ENCODE data around the gene NFATC2IP. TPM values are rescaled to one million over a fixed set of nuclear protein-coding genes. Genes with fewer than 3 reads are reported as not detected.

NFATC2IP gene
- total and polyA plus RNA-seq, 2 of the 4 experiments (the other 2 are of a cell fraction), result 10.0 to 29.1 TPM

DNA sequence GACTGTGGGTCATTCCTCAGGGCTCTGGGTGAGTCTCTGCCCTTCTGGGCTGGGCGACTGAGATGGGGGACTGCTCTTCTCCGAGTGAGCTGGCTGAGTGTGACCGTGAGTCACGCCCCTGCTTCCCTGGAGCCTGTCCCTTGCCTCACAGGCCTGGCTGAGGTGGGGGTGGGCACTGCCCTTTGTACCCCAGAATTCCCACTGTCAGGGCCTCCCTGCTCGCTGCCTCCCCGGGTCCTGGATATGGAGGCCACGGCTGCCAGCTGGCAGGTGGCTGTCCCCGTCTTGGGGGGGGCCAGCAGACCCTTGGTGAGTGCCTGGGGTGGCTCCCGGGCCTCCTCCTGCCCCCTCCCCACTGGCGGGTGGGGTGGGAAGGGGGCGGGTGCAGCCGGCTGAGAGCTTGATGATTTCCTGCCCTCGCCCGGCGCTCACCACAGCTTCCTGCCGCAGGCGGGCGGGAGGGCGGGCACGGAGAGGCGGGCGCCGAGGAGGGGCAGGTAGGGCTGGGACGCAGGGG is 33.9 kb downstream of the NFATC2IP start, which contains the start of gene LAT:
Gene LAT, plus strand, starts transcription at position 434 of the 517 bp plus-strand sequence. CDS start 366 bp downstream, outside the sequence.
- CTCF ChIA-PET, result no interaction called here

More for the DNA sequence above, 33.9 kb downstream of the NFATC2IP start, which contains the start of gene LAT:
- TF ChIP-seq, protein P1, sequence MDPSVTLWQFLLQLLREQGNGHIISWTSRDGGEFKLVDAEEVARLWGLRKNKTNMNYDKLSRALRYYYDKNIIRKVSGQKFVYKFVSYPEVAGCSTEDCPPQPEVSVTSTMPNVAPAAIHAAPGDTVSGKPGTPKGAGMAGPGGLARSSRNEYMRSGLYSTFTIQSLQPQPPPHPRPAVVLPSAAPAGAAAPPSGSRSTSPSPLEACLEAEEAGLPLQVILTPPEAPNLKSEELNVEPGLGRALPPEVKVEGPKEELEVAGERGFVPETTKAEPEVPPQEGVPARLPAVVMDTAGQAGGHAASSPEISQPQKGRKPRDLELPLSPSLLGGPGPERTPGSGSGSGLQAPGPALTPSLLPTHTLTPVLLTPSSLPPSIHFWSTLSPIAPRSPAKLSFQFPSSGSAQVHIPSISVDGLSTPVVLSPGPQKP (IDR thresholded peaks at IDR 0.05; ENCODE audit: borderline replicate concordance, low read depth, low read length), result no peak
- TF ChIP-seq, protein P2, sequence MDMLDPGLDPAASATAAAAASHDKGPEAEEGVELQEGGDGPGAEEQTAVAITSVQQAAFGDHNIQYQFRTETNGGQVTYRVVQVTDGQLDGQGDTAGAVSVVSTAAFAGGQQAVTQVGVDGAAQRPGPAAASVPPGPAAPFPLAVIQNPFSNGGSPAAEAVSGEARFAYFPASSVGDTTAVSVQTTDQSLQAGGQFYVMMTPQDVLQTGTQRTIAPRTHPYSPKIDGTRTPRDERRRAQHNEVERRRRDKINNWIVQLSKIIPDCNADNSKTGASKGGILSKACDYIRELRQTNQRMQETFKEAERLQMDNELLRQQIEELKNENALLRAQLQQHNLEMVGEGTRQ (IDR thresholded peaks at IDR 0.05; ENCODE audit: low read depth, low read length), result no peak
- TF ChIP-seq CEBPB (IDR thresholded peaks at IDR 0.05; ENCODE audit: low read depth, low read length), result no peak
- TF ChIP-seq, protein P3, sequence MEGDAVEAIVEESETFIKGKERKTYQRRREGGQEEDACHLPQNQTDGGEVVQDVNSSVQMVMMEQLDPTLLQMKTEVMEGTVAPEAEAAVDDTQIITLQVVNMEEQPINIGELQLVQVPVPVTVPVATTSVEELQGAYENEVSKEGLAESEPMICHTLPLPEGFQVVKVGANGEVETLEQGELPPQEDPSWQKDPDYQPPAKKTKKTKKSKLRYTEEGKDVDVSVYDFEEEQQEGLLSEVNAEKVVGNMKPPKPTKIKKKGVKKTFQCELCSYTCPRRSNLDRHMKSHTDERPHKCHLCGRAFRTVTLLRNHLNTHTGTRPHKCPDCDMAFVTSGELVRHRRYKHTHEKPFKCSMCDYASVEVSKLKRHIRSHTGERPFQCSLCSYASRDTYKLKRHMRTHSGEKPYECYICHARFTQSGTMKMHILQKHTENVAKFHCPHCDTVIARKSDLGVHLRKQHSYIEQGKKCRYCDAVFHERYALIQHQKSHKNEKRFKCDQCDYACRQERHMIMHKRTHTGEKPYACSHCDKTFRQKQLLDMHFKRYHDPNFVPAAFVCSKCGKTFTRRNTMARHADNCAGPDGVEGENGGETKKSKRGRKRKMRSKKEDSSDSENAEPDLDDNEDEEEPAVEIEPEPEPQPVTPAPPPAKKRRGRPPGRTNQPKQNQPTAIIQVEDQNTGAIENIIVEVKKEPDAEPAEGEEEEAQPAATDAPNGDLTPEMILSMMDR (conservative IDR thresholded peaks at IDR 0.05; ENCODE audit: low read depth, low read length), result no peak
- no peak for TF ChIP-seq BHLHE40 (IDR thresholded peaks at IDR 0.05; ENCODE audit: low read depth, low read length)
- no peak for TF ChIP-seq POLR2A (IDR thresholded peaks at IDR 0.05; ENCODE audit: low read depth, low read length)
- no peak for TF ChIP-seq MAZ (IDR thresholded peaks at IDR 0.05; ENCODE audit: borderline replicate concordance, low read depth, low read length)
- TF ChIP-seq RAD21 (IDR thresholded peaks at IDR 0.05; ENCODE audit: low read length), result no peak
- TF ChIP-seq RCOR1 (IDR thresholded peaks at IDR 0.05; ENCODE audit: insufficient replicate concordance, low read length), result no peak
- TF ChIP-seq SMC3 (IDR thresholded peaks at IDR 0.05; ENCODE audit: low read depth, low read length), result no peak
- TF ChIP-seq NFE2L2 (IDR thresholded peaks at IDR 0.05; ENCODE audit: low read depth, low read length), result no peak
- TF ChIP-seq FOS (IDR thresholded peaks at IDR 0.05; ENCODE audit: low read depth, low read length), result no peak
- TF ChIP-seq MXI1 (IDR thresholded peaks at IDR 0.05; ENCODE audit: borderline replicate concordance, low read depth, low read length), result no peak
- no peak for TF ChIP-seq CHD1 (IDR thresholded peaks at IDR 0.05; ENCODE audit: low read depth, low read length)
- Histone ChIP-seq H3K27ac (ENCODE audit: insufficient read depth, low read length) (no peak within 1 kb of the TSS), H2BK120ac (ENCODE audit: low read depth, low read length) (no peak within 1 kb of the TSS), H4K91ac (ENCODE audit: insufficient read depth, low read depth, low read length) (no peak within 1 kb of the TSS), H3K4me1 (ENCODE audit: control insufficient read depth, insufficient read depth, low read length) (no peaks in the 10 kb centered on the region), H3K23ac (ENCODE audit: low read depth, low read length) (no peak within 1 kb of the TSS), H3K14ac (replicated peaks; ENCODE audit: low read depth, low read length) (no peak within 1 kb of the TSS), H3K36me3 (ENCODE audit: control insufficient read depth, insufficient read depth, low read length) (peaks cover 69% of the 10 kb centered on the region), H4K5ac (ENCODE audit: low read depth, low read length) (no peak within 1 kb of the TSS), H3K18ac (ENCODE audit: low read depth, low read length) (no peak within 1 kb of the TSS), H2BK5ac (ENCODE audit: low read depth, low read length, poor library complexity, severe bottlenecking) (no peak within 1 kb of the TSS), H2AFZ (replicated peaks; ENCODE audit: low read length, poor library complexity) (no peak within 1 kb of the TSS), H3K4me2 (ENCODE audit: low read depth, low read length) (no peak within 1 kb of the TSS), H3K9me1 (ENCODE audit: insufficient read depth, low read length) (no peaks in the 10 kb centered on the region), H3K4me3 (ENCODE audit: insufficient read depth, low read depth, low read length) (no peak within 1 kb of the TSS), H2AK9ac (replicated peaks; ENCODE audit: low read depth, low read length, poor library complexity) (no peak within 1 kb of the TSS), H4K20me1 (ENCODE audit: insufficient read depth, low read length) (no peaks in the 10 kb centered on the region), H2BK15ac (ENCODE audit: low read depth, low read length) (no peak within 1 kb of the TSS), H3K9ac (ENCODE audit: low read depth, low read length) (no peak within 1 kb of the TSS), H3K56ac (ENCODE audit: extremely low read depth, insufficient read depth, low read length) (no peak within 1 kb of the TSS), H3K79me1 (ENCODE audit: low read depth in 1 of 2, low read length in 2 of 2) (peaks cover 0 to 11% of the 10 kb centered on the region in 2 experiments; a peak in 1 of 4 replicates), H3K27me3 (ENCODE audit: control insufficient read depth, insufficient read depth, low read length) (no peaks in the 10 kb centered on the region), H2BK20ac (ENCODE audit: low read depth, low read length) (no peak within 1 kb of the TSS), H4K8ac (ENCODE audit: low read depth in 2 of 2, low read length in 2 of 2) (no peak within 1 kb of the TSS), H3K9me3 (ENCODE audit: control insufficient read depth, insufficient read depth, low read length) (peaks cover 5% of the 10 kb centered on the region), H3K4ac (ENCODE audit: low read depth, low read length) (no peak within 1 kb of the TSS), H2AK5ac (ENCODE audit: low read depth, low read length) (no peak within 1 kb of the TSS)
- WGBS, 2 experiments (ENCODE audit: extremely low coverage in 2 of 2, insufficient read length in 1 of 2), result 88% methylated on average over 6 of the region's 24 CpGs; no CpG with 5 or more reads in 1 of the 2 experiments
- in situ Hi-C loops (cut with MboI; ENCODE audit: low sequenced_read_pairs), result no loop called here
- no peak for ATAC-seq (ENCODE audit: low read depth)
- dilution Hi-C loops (cut with HindIII; ENCODE audit: low sequenced_read_pairs, unreplicated experiment), result no loop called here
- no TSS peak for BruUV-seq (replicated peaks)
- intact Hi-C loops (cut with micrococcal nuclease), result no loop called here
- POLR2A ChIA-PET (ENCODE audit: unreplicated experiment), result no interaction called here
- no peak for DNase-seq
